Hematopoietic multipotent progenitor cell treated with erythropoietin and hydrocortisone succinate and interleukin-3 and kit ligand, for 17 days (in vitro differentiated cells): Measurements from ENCODE around the gene SNCAIP.
"Not testable (repeated sequence)": the region's sequence is repeated elsewhere in the genome, so short reads cannot be mapped to it uniquely, and the experiment has no call there.

ENCODE experiments used
- DNase-seq: peaks from one replicate; pipeline ENCODE4 v3.0.0-alpha.2; 2015; ENCODE audit warnings: low spot score

SNCAIP gene

DNA sequence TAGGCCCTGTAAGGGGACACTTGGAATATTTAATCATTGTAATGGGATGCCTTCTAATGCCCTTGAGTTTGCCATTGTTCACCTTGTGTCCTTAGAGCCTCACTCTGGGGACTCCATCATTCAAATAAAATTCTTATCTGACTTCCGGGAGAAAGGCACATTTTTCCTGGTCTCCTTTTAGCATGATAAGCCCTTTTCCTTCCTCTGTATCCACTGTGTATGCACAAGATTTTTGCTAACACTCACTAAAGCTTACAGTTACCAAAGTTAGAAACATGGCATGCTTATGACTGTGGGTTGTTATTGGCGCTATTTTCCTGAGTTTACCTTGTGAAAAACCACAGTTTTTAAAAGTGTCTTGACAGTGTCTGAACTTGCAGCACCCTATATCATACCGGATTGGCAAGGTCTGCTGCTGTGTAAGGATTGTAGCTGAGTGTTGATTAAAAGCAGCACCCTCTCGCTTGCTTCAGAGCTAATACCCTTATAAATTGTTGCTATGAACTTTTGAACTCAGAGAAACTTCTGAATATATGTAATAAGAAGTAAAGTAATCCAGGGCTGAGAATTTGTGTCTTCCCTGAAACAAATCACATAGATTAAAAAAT is 46.4 kb downstream of the SNCAIP start:
- no peak for DNase-seq

DNA sequence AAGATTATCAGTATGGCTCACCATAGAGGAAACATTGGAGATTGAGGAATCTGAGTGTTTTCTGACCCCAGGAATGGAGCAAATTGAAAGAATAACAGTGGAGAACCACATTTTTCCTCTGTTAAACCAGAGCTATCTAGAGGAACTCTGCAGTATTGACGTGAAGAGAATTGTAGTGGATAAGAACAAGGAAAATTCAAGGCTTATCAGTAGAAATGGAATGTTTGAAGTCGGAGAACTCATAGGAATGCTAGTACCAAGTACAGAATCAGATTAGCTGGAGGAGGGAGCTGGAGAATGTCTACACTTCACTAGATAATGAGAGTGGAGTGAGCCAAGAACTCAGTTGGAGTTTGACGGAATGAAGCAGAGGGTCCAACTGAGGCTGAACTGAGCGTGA is 50.3 kb downstream of the SNCAIP start:
- DNase-seq: no peak

- no peak for DNase-seq
Measured at GRCh38 chr5:122363623-122364022, 51.6 kb downstream of the SNCAIP start.

DNA sequence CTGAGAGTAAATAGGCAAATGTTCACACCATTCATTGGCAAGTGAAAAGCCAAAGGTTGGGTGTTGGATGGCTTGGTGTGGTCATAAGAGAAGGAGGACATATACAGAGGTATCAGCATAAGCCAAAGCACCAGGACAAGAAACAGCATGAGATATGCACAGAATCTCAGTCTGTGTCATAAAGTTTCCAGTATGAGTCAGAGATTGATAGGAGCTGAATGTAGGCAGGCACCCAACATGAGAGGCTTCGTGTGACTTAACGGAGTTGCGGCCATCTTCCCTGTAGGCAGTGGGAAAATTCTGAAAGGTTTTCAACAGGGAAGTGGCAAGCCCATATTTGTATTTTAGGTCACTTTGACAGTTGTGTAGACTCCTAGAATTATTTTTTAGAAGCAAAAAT is 54.5 kb downstream of the SNCAIP start:
- no peak for DNase-seq

DNA sequence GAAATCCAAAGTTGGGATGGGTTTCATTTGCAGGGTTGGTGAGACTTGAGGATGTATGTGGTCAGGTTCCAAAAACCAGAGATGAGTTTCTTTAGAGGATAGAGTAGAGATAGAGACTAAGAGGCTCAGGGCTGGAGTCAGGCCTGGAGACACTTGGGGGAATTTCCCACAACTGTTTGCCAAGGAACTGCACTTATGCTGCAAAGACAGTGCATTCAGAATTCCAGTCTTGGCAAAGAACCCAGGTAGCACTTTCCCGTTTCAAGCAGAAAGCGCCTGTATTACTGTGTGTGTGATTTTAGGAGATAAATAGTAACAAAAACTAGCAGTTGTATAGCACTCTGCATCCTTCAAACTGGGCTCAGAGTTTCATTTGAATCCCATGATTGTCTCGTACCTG is 55.4 kb downstream of the SNCAIP start:
- no peak for DNase-seq

GRCh38 chr5:122368510-122369251 is 56.6 kb downstream of the SNCAIP start:
- no peak for DNase-seq

- no peak for DNase-seq
Measured at GRCh38 chr5:122369253-122369815, 57.3 kb downstream of the SNCAIP start.

DNA sequence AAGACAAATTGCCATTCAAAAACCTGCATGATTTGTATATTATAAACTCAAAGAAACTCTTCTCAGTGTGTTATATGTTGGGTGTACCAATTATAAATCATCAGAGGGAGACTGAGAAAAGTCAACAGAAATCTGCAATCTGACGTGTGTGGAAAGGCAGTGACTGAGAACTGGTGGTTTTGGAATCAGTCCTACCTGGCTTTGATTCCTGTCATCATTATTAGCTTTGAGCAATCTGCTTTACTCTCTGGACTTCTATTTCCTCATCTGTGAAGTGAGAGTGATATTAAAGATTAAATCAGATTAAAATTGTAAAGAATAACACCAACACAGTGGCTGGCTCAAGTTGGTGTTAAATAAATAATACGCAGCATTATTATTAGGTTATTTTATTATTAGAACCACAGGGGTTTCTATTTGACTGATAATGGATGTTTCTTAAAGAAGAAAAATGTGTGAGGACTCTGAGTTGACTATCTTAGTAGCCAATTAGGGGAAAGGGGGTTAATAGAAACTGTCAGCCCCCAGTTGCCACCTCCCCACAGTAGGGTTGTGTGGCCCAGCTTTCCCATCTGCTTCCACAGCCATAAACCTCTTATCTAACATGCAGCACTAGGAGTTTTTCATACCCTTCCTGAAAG is 59.6 kb downstream of the SNCAIP start:
- DNase-seq: no peak

DNA sequence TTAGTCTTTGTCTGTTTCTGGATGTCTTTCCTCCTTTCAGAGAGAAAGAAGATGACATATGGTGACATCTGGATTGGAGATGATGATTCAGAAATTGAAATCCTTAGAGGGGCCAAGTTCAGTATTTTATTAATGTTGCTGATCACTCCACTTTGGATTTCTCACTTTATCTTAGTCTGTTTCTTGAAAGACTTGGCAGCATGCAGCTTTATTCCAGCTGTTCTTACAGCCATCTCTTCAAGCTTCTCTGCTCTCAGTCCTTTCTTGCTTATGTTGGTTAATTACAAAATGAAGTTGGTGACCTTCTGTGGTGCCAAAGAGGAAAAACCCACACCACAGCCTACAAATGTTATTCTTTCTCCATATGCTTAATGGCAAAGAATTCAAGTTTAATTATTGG is 62.1 kb downstream of the SNCAIP start:
- DNase-seq: no peak

DNA sequence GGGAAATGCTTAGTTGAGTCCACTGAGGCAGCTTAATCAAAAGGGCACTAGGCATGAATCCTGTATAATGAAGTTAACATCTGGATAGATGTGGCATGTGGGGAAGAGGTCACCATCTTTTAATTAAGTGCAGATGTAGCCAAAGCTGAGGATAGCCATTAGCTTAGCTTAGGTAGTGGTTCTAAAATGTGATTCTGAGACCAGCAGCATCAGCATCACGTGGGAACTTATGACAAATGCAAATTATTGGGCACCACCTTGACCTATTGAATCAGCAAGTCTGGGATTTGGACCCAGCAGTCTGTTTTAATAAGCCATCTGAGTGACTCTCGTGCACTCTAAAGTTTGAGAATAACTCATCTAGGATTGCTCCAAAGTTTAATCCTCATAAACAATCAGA is 63.8 kb downstream of the SNCAIP start:
- no peak for DNase-seq

DNA sequence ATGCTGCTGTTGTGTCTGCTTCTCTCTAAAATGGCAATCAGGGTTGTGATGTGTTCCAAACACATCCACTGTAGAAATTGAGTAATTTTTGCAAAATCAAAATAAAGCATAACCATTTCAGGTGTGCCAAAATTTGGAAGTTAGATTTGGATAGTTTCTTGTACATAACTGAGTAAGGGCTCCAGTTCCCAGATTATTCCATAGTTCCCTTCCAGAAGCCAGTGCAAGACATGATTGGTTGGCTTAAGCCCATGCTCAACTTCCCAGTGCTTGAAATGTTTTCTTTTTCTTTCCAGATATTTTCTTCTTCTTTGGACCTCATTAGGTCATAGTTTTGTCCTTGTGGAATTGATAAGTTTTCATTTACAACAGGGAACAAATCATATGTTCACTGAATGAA is 64.2 kb downstream of the SNCAIP start:
- no peak for DNase-seq

GRCh38 chr5:122377026-122377425 is 65.0 kb downstream of the SNCAIP start:
- DNase-seq: no peak

- not testable (repeated sequence) for DNase-seq
Measured at GRCh38 chr5:122382938-122383337, 70.9 kb downstream of the SNCAIP start.

GRCh38 chr5:122384739-122385235 is 72.8 kb downstream of the SNCAIP start:
- DNase-seq: no peak

GRCh38 chr5:122385286-122385685 is 73.2 kb downstream of the SNCAIP start:
- no peak for DNase-seq

DNA sequence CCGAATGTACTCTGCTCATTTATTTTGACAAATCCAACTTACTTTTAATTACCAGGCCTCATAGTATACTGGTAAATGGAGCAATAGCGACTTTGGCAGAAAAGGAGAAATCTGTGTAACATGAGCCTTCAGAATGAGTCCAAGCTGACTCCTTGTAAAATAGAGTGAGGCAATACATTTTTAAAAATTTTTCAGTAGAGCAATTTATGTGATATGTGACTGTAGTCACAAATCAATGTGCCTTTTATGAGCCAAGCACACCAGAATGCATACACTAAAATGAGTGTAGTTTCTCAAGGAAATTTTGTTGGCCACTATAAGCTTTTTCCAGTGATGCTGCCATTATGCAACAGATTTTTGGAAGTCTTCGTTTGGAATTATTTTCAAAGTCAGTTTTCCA is 73.8 kb downstream of the SNCAIP start:
- no peak for DNase-seq

DNA sequence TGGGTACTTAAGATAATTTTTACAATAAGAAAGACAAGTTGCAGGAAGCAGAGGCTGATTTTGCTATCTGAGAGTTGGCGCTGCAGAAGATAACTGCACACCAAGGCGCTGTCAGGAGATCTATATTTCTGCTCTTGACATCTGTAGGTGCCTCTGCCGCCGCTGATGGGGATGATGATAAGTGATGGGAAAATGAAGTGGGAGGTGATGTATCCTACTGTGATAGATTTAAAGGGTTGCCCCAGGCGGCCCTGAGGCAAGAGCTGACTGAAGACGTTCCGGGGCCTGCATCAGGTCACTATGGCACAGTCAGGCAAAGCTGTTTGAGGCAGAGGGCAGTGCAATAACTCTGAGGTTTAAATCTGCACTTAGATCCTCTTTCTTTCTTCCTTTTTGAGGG is 78.1 kb downstream of the SNCAIP start:
- DNase-seq: no peak

DNA sequence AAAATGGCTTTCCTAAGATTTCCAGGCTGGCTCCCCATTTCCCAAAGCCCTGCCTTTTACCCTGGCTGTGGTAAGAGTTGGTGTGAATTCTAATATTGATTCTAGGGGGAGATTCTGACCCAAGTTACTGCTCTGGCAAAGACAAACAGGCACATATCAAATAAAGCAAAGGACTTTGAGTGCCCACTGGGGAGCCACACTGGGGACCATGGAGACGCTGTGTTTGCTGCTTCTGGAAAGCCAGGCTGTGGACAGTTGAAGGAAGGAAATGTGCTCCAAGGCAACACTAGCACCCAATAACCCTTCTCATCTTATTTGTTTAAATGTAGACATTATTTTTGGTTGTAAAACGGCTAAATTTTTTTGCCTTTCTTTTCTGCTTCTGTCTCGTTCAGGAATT is 78.7 kb downstream of the SNCAIP start:
- DNase-seq: no peak

GRCh38 chr5:122391621-122392020 is 79.6 kb downstream of the SNCAIP start:
- DNase-seq: no peak

- DNase-seq: no peak
Measured at GRCh38 chr5:122392224-122392623, 80.2 kb downstream of the SNCAIP start.

DNA sequence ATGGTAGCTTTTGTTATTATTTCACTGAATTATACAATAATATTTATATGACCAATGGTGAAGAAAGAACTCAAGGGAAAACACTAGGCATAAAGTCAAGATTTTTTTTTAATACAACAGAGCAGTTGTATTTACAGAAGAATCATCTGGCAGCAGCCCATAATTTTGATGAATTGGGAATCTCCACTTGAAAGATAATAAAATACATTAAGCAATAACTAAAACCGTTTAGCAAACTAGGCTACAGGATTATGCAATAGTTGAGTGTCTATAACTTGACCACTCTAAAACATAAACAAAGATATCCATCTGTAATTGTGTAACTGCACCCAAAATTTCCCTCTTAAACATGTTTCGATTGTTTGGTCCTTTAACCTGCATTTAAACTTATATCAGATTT is 80.8 kb downstream of the SNCAIP start:
- no peak for DNase-seq

DNA sequence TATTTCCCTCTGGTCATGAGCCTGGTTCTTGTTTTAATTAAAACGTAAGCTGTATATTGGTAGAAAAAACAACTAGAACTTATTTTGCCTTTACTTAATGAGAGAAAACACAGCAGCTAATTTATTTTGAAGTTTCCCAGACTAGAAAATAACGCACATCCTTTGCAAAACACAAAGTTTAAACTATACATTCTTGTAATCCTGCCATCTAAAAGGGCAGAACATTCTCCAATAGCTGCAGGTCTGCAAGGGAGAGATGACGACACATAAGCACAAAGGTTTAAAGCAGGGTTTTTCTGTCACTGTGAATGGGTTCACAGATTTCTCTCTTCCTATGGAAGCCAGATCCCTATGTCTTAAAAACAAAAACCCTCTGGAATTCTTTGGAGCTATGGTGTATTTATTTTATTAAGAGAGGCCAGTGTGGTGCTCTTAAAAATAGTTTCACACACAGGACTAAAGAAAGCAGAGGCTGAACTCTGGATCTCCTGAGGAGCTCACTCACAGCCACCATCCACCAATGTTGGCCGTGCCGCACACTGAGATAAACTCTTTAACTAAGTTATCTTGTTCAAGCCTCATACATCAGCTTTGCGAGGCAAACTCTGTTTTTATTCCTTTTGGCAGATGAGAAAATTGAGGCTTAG is 82.4 kb downstream of the SNCAIP start:
- DNase-seq: no peak

GRCh38 chr5:122398016-122398415 is 86.0 kb downstream of the SNCAIP start:
- no peak for DNase-seq
